HepG2 (cell line): ENCODE data around the gene SPHK1. TPM values are rescaled to one million over a fixed set of nuclear protein-coding genes. Genes with fewer than 3 reads are reported as not detected.

Experiments
- EHMT2 ChIP-seq: fragments of 200-600 bp; sonication (generic); IDR thresholded peaks from 2 replicates; pipeline ENCODE4 v1.7.0; 2017; ENCODE audit warnings: antibody characterized with exemption, low read depth, low read length, borderline replicate concordance
- IKZF4 ChIP-seq: sonication (generic); formaldehyde crosslinking; IDR thresholded peaks from 2 replicates; pipeline ENCODE4 v1.5.1; 2020; ENCODE audit warnings: borderline replicate concordance, mild to moderate bottlenecking, low read depth, missing genetic modification reagents; ENCODE audit errors: not compliant biosample characterization
- KAT8 ChIP-seq: IDR thresholded peaks from 2 replicates; pipeline ENCODE4 v1.6.1; 2016; ENCODE audit warnings: missing genetic modification reagents, missing compliant biosample characterization
- KDM2A ChIP-seq: sonication (generic); formaldehyde crosslinking; IDR thresholded peaks from 2 replicates; pipeline ENCODE4 v1.4.0; 2020; ENCODE audit warnings: low read depth, missing genetic modification reagents, borderline replicate concordance
- NFIC ChIP-seq: IDR thresholded peaks from 2 replicates; pipeline ENCODE4 v1.6.1; 2012; ENCODE audit warnings: mild to moderate bottlenecking, low read length, inconsistent platforms
- POLR2G ChIP-seq: fragments of 200-400 bp; formaldehyde crosslinking; IDR thresholded peaks from 2 replicates; pipeline ENCODE4 v1.6.1; 2018; ENCODE audit warnings: mild to moderate bottlenecking, low read depth, low read length, moderate library complexity
- PRMT3 ChIP-seq: sonication (generic); formaldehyde crosslinking; IDR thresholded peaks from 2 replicates; pipeline ENCODE4 v1.8.1; 2022; ENCODE audit warnings: low read depth, mild to moderate bottlenecking, moderate library complexity, missing genetic modification reagents, borderline replicate concordance
- REST ChIP-seq, 2 experiments: IDR thresholded peaks; 2 replicates each; pipeline ENCODE4 v1.6.1; 2011 to 2012; ENCODE audit warnings: low read length in 2 of 2, borderline replicate concordance in 1 of 2, low read depth in 1 of 2, mild to moderate bottlenecking in 1 of 2, moderate library complexity in 1 of 2
- RORA ChIP-seq: sonication (generic); formaldehyde crosslinking; IDR thresholded peaks from 2 replicates; pipeline ENCODE4 v1.5.0; 2020; ENCODE audit warnings: mild to moderate bottlenecking, missing genetic modification reagents, moderate library complexity
- TBX3 ChIP-seq: fragments of 450-650 bp; IDR thresholded peaks from 2 replicates; pipeline ENCODE4 v1.6.1; 2017; ENCODE audit warnings: antibody characterized with exemption, mild to moderate bottlenecking, inconsistent platforms, borderline replicate concordance
- ZBTB7A ChIP-seq: sonication (generic); formaldehyde crosslinking; IDR thresholded peaks from 2 replicates; pipeline ENCODE4 v1.8.0; 2022; ENCODE audit warnings: mild to moderate bottlenecking, missing genetic modification reagents
- ZNF296 ChIP-seq: sonication (generic); formaldehyde crosslinking; conservative IDR thresholded peaks from 2 replicates; pipeline ENCODE4 v1.5.0; 2020; ENCODE audit warnings: mild to moderate bottlenecking, missing genetic modification reagents
- ZNF441 ChIP-seq: sonication (generic); formaldehyde crosslinking; IDR thresholded peaks from 2 replicates; pipeline ENCODE4 v1.7.0; 2021; ENCODE audit warnings: missing genetic modification reagents, borderline replicate concordance
- ZNF746 ChIP-seq: sonication (generic); formaldehyde crosslinking; IDR thresholded peaks from 2 replicates; pipeline ENCODE4 v1.8.0; 2022; ENCODE audit warnings: mild to moderate bottlenecking, missing genetic modification reagents
- polyA plus RNA-seq, 8 experiments: library from polyadenylated mRNA; depleted of rRNA in 3 of 8; stranded (reverse) in 7 of 8; unstranded in 1 of 8; fragments of >200 nt; fragmentation: Illumina TruSeq in 4 of 8; extraction: Trizol in 4 of 8; gene quantifications; 2 replicates each; pipeline versions ENCODE4 v1.2.1 to v1.2.3, GENCODE V29; 2011 to 2016; ENCODE audit warnings: low read depth in 4 of 8, missing spikeins in 1 of 8, mixed read lengths in 1 of 8; ENCODE audit not compliant: insufficient read depth in 1 of 8
- total RNA-seq, 5 experiments: library from RNA; depleted of rRNA; stranded (reverse); fragments of >200 nt; fragmentation: Illumina TruSeq; extraction: Trizol; gene quantifications; 2 replicates each; pipeline ENCODE4 v1.2.3, GENCODE V29; 2016; ENCODE audit warnings: low read depth in 1 of 5
- TF ChIP-seq, protein P1 (sequence below): sonication (generic); formaldehyde crosslinking; conservative IDR thresholded peaks from 2 replicates; pipeline ENCODE4 v1.8.0; 2022; ENCODE audit warnings: mild to moderate bottlenecking, moderate library complexity, missing genetic modification reagents
- TF ChIP-seq, protein P2 (sequence below): sonication (generic); formaldehyde crosslinking; IDR thresholded peaks from 2 replicates; pipeline ENCODE4 v1.9.0; 2021; ENCODE audit warnings: missing genetic modification reagents, mild to moderate bottlenecking, borderline replicate concordance
- TF ChIP-seq, protein P3 (sequence below), 2 experiments: sonication (generic) in 1 of 2; formaldehyde crosslinking in 1 of 2; IDR thresholded peaks; 2 replicates each; pipeline versions ENCODE4 v1.5.1 to v1.6.1; 2011 to 2020; ENCODE audit warnings: borderline replicate concordance in 1 of 2, low read depth in 1 of 2, low read length in 1 of 2, mild to moderate bottlenecking in 1 of 2, missing genetic modification reagents in 1 of 2, moderate library complexity in 1 of 2

SPHK1 gene
- total and polyA plus RNA-seq, 2 of the 13 experiments (the other 11 are each of a cell fraction or from before 2014, with no cell fraction given) = 129 to 160 TPM

GRCh38 chr17:76353599-76354316 is 30.7 kb upstream of the SPHK1 start, which contains the start of gene PRPSAP1 (continued):
- TF ChIP-seq REST (IDR thresholded peaks at IDR 0.05; ENCODE audit: borderline replicate concordance in 1 of 2, low read depth in 1 of 2, low read length in 2 of 2) (peak in 1 of 2 experiments; percentile 80; a peak in 1 of 4 replicates), ZBTB7A (CRISPR knock-in tag) (peak; percentile 91), ZNF746 (CRISPR knock-in tag) (peak; percentile 64; the same call in 1 of the 2 replicates), KAT8 (CRISPR knock-in tag) (peak; percentile 97), IKZF4 (CRISPR knock-in tag) (peak; percentile 77), POLR2G (peak; percentile 97), ZNF296 (CRISPR knock-in tag) (no peak), KDM2A (CRISPR knock-in tag) (peak; percentile 98), RORA (no peak), ZNF441 (CRISPR knock-in tag) (peak; percentile 48; the same call in 1 of the 2 replicates), PRMT3 (peak; percentile 62; the same call in 1 of the 2 replicates), TBX3 (peak; percentile 18; the same call in 1 of the 2 replicates), NFIC (peak; percentile 79; the same call in 1 of the 2 replicates), EHMT2 (no peak)
- TF ChIP-seq, protein P1, sequence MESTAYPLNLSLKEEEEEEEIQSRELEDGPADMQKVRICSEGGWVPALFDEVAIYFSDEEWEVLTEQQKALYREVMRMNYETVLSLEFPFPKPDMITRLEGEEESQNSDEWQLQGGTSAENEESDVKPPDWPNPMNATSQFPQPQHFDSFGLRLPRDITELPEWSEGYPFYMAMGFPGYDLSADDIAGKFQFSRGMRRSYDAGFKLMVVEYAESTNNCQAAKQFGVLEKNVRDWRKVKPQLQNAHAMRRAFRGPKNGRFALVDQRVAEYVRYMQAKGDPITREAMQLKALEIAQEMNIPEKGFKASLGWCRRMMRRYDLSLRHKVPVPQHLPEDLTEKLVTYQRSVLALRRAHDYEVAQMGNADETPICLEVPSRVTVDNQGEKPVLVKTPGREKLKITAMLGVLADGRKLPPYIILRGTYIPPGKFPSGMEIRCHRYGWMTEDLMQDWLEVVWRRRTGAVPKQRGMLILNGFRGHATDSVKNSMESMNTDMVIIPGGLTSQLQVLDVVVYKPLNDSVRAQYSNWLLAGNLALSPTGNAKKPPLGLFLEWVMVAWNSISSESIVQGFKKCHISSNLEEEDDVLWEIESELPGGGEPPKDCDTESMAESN = peak; percentile 57
- TF ChIP-seq, protein P2, sequence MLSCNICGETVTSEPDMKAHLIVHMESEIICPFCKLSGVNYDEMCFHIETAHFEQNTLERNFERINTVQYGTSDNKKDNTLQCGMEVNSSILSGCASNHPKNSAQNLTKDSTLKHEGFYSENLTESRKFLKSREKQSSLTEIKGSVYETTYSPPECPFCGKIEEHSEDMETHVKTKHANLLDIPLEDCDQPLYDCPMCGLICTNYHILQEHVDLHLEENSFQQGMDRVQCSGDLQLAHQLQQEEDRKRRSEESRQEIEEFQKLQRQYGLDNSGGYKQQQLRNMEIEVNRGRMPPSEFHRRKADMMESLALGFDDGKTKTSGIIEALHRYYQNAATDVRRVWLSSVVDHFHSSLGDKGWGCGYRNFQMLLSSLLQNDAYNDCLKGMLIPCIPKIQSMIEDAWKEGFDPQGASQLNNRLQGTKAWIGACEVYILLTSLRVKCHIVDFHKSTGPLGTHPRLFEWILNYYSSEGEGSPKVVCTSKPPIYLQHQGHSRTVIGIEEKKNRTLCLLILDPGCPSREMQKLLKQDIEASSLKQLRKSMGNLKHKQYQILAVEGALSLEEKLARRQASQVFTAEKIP = no peak
- TF ChIP-seq, protein P3, sequence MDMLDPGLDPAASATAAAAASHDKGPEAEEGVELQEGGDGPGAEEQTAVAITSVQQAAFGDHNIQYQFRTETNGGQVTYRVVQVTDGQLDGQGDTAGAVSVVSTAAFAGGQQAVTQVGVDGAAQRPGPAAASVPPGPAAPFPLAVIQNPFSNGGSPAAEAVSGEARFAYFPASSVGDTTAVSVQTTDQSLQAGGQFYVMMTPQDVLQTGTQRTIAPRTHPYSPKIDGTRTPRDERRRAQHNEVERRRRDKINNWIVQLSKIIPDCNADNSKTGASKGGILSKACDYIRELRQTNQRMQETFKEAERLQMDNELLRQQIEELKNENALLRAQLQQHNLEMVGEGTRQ (IDR thresholded peaks at IDR 0.05; ENCODE audit: low read depth, low read length) = no peak
- TF ChIP-seq, protein P3 (CRISPR knock-in tag; IDR thresholded peaks at IDR 0.05; ENCODE audit: borderline replicate concordance) = no peak
